ENCODE data around the gene INTS7. TPM values are rescaled to one million over a fixed set of nuclear protein-coding genes. Genes with fewer than 3 reads are reported as not detected.
"Not testable (repeated sequence)": the region's sequence is repeated elsewhere in the genome, so short reads cannot be mapped to it uniquely, and the experiment has no call there.

INTS7 gene
- total and polyA plus RNA-seq, 2 donors from 2014 or later = 5.1 to 9.8 TPM

DNA sequence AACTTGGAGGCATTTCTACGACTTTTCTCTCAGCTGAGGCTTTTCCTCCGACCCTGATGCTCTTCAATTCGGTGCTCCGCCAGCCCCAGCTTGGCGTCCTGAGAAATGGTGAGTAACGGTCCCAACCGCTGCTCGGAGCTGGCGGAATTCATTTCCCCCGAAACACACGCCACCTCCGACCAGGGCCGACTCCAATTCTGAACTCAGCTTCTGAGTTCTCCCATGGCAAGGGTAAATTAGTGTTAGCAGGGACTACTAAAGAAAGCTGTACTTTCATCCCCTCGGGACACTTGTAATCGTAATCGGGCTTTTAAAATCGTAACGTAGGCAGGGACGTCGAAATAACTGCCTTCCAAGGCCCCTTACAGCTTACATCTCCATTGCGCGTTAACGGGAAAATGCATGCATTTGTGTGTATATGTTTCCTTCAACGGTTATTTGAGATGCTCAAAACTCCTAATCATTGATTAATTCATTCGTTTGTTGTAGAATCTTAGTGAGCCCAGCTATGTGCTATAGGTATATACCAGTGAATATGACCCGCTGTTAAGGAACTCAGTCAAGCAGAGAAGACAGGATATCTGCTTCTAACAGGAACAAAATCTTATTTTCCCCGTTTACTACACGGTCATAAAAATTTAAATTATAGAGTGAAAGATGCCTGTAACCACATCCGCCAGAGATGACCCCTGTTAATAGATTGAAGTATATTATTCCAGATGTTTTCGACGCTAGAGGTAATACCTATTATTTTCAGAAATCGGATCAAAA lies 663 bp upstream of the INTS7 start:
- Histone ChIP-seq H3K4me3 (ENCODE audit: low read length in 3 of 3) (peak overlapping the region; percentile 85 to 97 (median 87)), H3K9ac (ENCODE audit: low read length in 3 of 3) (peak overlapping the region; percentile 17 to 93 (median 61)), H3K27me3 (ENCODE audit: control insufficient read depth, insufficient read depth, low read length) (no peaks in the 10 kb centered on the region), H3K9me3 (ENCODE audit: control insufficient read depth in 2 of 3, insufficient read depth in 1 of 3, low read length in 3 of 3) (no peaks in the 10 kb centered on the region), H3K36me3 (ENCODE audit: control insufficient read depth in 2 of 3, insufficient read depth in 3 of 3, low read length in 3 of 3) (no peaks in the 10 kb centered on the region), H3K27ac (ENCODE audit: low read depth in 2 of 2, low read length in 2 of 2) (no peak overlapping the region), H3K4me1 (ENCODE audit: control insufficient read depth in 2 of 3, insufficient read depth in 2 of 3, low read depth in 1 of 3, low read length in 3 of 3) (peaks cover 0 to 7% (median 0%) of the 10 kb centered on the region in 3 donors)
- DNase-seq (no peak), FAIRE-seq (no peak)
- intact Hi-C loops (cut with DNase I) = no loop called here
- TF ChIP-seq CTCF (IDR thresholded peaks at IDR 0.05; ENCODE audit: borderline replicate concordance, extremely low read depth, insufficient read depth) = no peak

GRCh38 chr1:212034516-212035122 lies 738 bp downstream of the INTS7 start:
- Histone ChIP-seq H3K4me1 (ENCODE audit: control insufficient read depth in 2 of 3, insufficient read depth in 2 of 3, low read depth in 1 of 3, low read length in 3 of 3) (peaks cover 0 to 7% (median 0%) of the 10 kb centered on the region in 3 donors), H3K27me3 (ENCODE audit: control insufficient read depth, insufficient read depth, low read length) (no peaks in the 10 kb centered on the region), H3K27ac (ENCODE audit: low read depth in 2 of 2, low read length in 2 of 2) (peak overlapping the region; percentile 87), H3K9ac (ENCODE audit: low read length in 3 of 3) (peak overlapping the region; percentile 79 to 98 (median 86)), H3K4me3 (ENCODE audit: low read length in 3 of 3) (peak overlapping the region; percentile 80 to 100 (median 87)), H3K9me3 (ENCODE audit: control insufficient read depth in 2 of 3, insufficient read depth in 1 of 3, low read length in 3 of 3) (no peaks in the 10 kb centered on the region), H3K36me3 (ENCODE audit: control insufficient read depth in 2 of 3, insufficient read depth in 3 of 3, low read length in 3 of 3) (no peaks in the 10 kb centered on the region)
- no peak for TF ChIP-seq CTCF (IDR thresholded peaks at IDR 0.05; ENCODE audit: borderline replicate concordance, extremely low read depth, insufficient read depth)
- FAIRE-seq (peak; percentile 80), DNase-seq (no peak)
- intact Hi-C loops (cut with DNase I) = no loop called here

DNA sequence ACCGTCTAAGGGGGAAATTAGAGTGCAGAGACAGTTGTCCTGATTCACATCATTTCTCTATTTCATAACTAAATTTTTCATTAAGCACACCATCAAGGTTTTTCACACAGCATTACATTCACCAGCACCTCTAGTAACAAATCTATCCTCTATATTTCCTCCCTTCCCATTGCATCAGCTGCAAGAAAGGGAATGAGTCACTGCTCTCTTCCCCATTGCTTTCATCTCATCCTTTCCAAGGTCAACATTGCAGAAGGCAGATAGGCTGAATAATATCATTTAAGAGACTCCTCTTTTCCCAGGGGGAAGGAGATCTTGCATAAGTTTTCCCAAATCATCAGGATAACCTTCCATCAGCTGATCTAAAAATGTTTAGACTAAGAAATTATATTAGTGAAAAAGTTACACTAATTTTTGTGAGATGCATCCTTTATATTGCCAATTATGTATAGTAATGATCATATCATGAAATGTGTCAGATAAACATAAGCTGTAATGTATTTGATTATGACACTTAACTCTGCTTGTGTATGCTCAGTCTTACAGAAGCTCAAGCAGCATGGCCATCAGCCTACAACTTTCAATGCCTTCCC lies 4.3 kb downstream of the INTS7 start:
- H3K4me1 ChIP-seq (ENCODE audit: control insufficient read depth in 2 of 3, insufficient read depth in 2 of 3, low read depth in 1 of 3, low read length in 3 of 3) = peaks cover 0 to 4% (median 0%) of the 10 kb centered on the region in 3 donors
- TF ChIP-seq CTCF (IDR thresholded peaks at IDR 0.05; ENCODE audit: borderline replicate concordance, extremely low read depth, insufficient read depth) = no peak
- no peaks in the 10 kb centered on the region for H3K27me3 ChIP-seq (ENCODE audit: control insufficient read depth, insufficient read depth, low read length)
- H3K4me3 ChIP-seq (ENCODE audit: low read length in 3 of 3) = no peak overlapping the region
- intact Hi-C loops (cut with DNase I) = no loop called here
- H3K27ac ChIP-seq (ENCODE audit: low read depth in 2 of 2, low read length in 2 of 2) = no peak overlapping the region
- no peaks in the 10 kb centered on the region for H3K36me3 ChIP-seq (ENCODE audit: control insufficient read depth in 2 of 3, insufficient read depth in 3 of 3, low read length in 3 of 3)
- DNase-seq = no peak
- no peak for FAIRE-seq
- no peak overlapping the region for H3K9ac ChIP-seq (ENCODE audit: low read length in 3 of 3)
- no peaks in the 10 kb centered on the region for H3K9me3 ChIP-seq (ENCODE audit: control insufficient read depth in 2 of 3, insufficient read depth in 1 of 3, low read length in 3 of 3)

DNA sequence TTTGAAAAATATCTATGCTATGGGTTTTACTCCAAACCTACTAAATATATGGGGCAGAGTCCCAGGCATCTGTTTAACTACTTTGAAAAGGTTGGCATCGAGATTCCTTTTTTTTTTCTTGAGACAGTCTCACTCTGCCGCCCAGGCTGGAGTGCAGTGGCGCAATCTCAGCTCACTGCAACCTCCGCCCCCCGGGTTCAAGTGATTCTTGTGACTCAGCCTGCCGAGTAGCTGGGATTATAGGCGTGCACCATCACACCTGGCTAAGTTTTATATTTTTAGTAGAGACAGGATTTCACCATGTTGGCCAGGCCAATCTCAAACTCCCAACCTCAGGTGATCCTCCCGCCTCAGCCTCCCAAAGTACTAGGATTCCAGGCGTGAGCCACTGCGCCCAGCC lies 7.6 kb downstream of the INTS7 start:
- intact Hi-C loops (cut with DNase I); H3K27me3 ChIP-seq (ENCODE audit: control insufficient read depth, insufficient read depth, low read length); H3K9me3 ChIP-seq (ENCODE audit: control insufficient read depth in 2 of 3, insufficient read depth in 1 of 3, low read length in 3 of 3); H3K9ac ChIP-seq (ENCODE audit: low read length in 3 of 3); H3K36me3 ChIP-seq (ENCODE audit: control insufficient read depth in 2 of 3, insufficient read depth in 3 of 3, low read length in 3 of 3); H3K4me3 ChIP-seq (ENCODE audit: low read length in 3 of 3); H3K4me1 ChIP-seq (ENCODE audit: control insufficient read depth in 2 of 3, insufficient read depth in 2 of 3, low read depth in 1 of 3, low read length in 3 of 3); DNase-seq; H3K27ac ChIP-seq (ENCODE audit: low read depth in 2 of 2, low read length in 2 of 2); FAIRE-seq: not testable (repeated sequence)

Measured in kidney (tissue), 14 donors.